GM18520 (cell line): ENCODE results near the gene PRIM2.
"Not testable (repeated sequence)": the region's sequence is repeated elsewhere in the genome, so short reads cannot be mapped to it uniquely, and the experiment has no call there.

Experiments used
- ATAC-seq: cut with Tn5 transposase; IDR thresholded peaks from one replicate; pipeline ENCODE4 v1.9.1; 2021; ENCODE audit not compliant: unreplicated experiment

The PRIM2 gene

GRCh38 chr6:57359766-57360165, 42.3 kb downstream of the PRIM2 start:
- ATAC-seq, result not testable (repeated sequence)

GRCh38 chr6:57362340-57362739, 44.9 kb downstream of the PRIM2 start:
- not testable (repeated sequence) for ATAC-seq

GRCh38 chr6:57365076-57365583, 47.7 kb downstream of the PRIM2 start:
- ATAC-seq, result not testable (repeated sequence)

GRCh38 chr6:57368965-57369731, 51.7 kb downstream of the PRIM2 start:
- ATAC-seq, result not testable (repeated sequence)

- not testable (repeated sequence) for ATAC-seq
Measured at GRCh38 chr6:57371779-57372178, 54.3 kb downstream of the PRIM2 start.

GRCh38 chr6:57374764-57375163, 57.3 kb downstream of the PRIM2 start:
- ATAC-seq, result not testable (repeated sequence)

GRCh38 chr6:57376083-57376482, 58.7 kb downstream of the PRIM2 start:
- ATAC-seq, result not testable (repeated sequence)

GRCh38 chr6:57389038-57389592, 71.7 kb downstream of the PRIM2 start:
- ATAC-seq, result peak; percentile 54

- not testable (repeated sequence) for ATAC-seq
Measured at GRCh38 chr6:57390818-57391217, 73.4 kb downstream of the PRIM2 start.

- not testable (repeated sequence) for ATAC-seq
Measured at GRCh38 chr6:57392047-57392446, 74.6 kb downstream of the PRIM2 start.

GRCh38 chr6:57419341-57419740, 101.9 kb downstream of the PRIM2 start:
- not testable (repeated sequence) for ATAC-seq

GRCh38 chr6:57421503-57421902, 104.1 kb downstream of the PRIM2 start:
- no peak for ATAC-seq

- no peak for ATAC-seq
Measured at GRCh38 chr6:57423468-57423867, 106.0 kb downstream of the PRIM2 start.

GRCh38 chr6:57431742-57432141, 114.3 kb downstream of the PRIM2 start:
- ATAC-seq, result not testable (repeated sequence)

GRCh38 chr6:57432157-57432556, 114.7 kb downstream of the PRIM2 start:
- ATAC-seq, result no peak

- ATAC-seq, result no peak
Measured at GRCh38 chr6:57432919-57433684, 115.7 kb downstream of the PRIM2 start.

GRCh38 chr6:57433790-57434189, 116.4 kb downstream of the PRIM2 start:
- not testable (repeated sequence) for ATAC-seq

GRCh38 chr6:57434944-57435343, 117.5 kb downstream of the PRIM2 start:
- ATAC-seq, result no peak

- no peak for ATAC-seq
Measured at GRCh38 chr6:57435475-57436160, 118.2 kb downstream of the PRIM2 start.

- ATAC-seq, result not testable (repeated sequence)
Measured at GRCh38 chr6:57440735-57441134, 123.3 kb downstream of the PRIM2 start.

GRCh38 chr6:57442133-57442532, 124.7 kb downstream of the PRIM2 start:
- ATAC-seq, result not testable (repeated sequence)
